Measurements from ENCODE around the gene NCSTN.

NCSTN gene

GRCh38 chr1:160342953-160343869 is at the start of gene NCSTN, which contains the start of gene COPA:
TSS of gene NCSTN (plus strand) at chr1:160343383. CDS start at chr1:160343397, 14 bp downstream.
TSS of gene COPA (minus strand) at chr1:160343250. CDS start at chr1:160343170, 80 bp downstream.
- DNase-seq = peak; percentile 96
- in situ Hi-C loops (cut with MboI; ENCODE audit: low pct_unique_long_range_greater_than_20kb, low sequenced_read_pairs) = no loop called here

- in situ Hi-C loops (cut with MboI; ENCODE audit: low pct_unique_long_range_greater_than_20kb, low sequenced_read_pairs) = no loop called here
Observed at GRCh38 chr1:160296036-160296435, 47.1 kb upstream of the NCSTN start.

GRCh38 chr1:160300173-160300572 is 43.0 kb upstream of the NCSTN start:
- no peak for DNase-seq
- in situ Hi-C loops (cut with MboI; ENCODE audit: low pct_unique_long_range_greater_than_20kb, low sequenced_read_pairs) = no loop called here

More at GRCh38 chr1:160296036-160296435, 47.1 kb upstream of the NCSTN start:
- no peak for DNase-seq

- no peak for DNase-seq
- in situ Hi-C loops (cut with MboI; ENCODE audit: low pct_unique_long_range_greater_than_20kb, low sequenced_read_pairs) = no loop called here
Observed at GRCh38 chr1:160307118-160307791, 35.9 kb upstream of the NCSTN start.

- in situ Hi-C loops (cut with MboI; ENCODE audit: low pct_unique_long_range_greater_than_20kb, low sequenced_read_pairs) = no loop called here
- DNase-seq = no peak
Observed at GRCh38 chr1:160308451-160309184, 34.6 kb upstream of the NCSTN start.

- in situ Hi-C loops (cut with MboI; ENCODE audit: low pct_unique_long_range_greater_than_20kb, low sequenced_read_pairs) = no loop called here
- DNase-seq = no peak
Observed at GRCh38 chr1:160309185-160309557, 34.0 kb upstream of the NCSTN start.

- no peak for DNase-seq
Observed at GRCh38 chr1:160309571-160309970, 33.6 kb upstream of the NCSTN start.

GRCh38 chr1:160315359-160315758 is 27.8 kb upstream of the NCSTN start:
- in situ Hi-C loops (cut with MboI; ENCODE audit: low pct_unique_long_range_greater_than_20kb, low sequenced_read_pairs) = no loop called here
- no peak for DNase-seq

More at GRCh38 chr1:160309571-160309970, 33.6 kb upstream of the NCSTN start:
- in situ Hi-C loops (cut with MboI; ENCODE audit: low pct_unique_long_range_greater_than_20kb, low sequenced_read_pairs) = no loop called here

GRCh38 chr1:160322831-160323230 is 20.4 kb upstream of the NCSTN start:
- in situ Hi-C loops (cut with MboI; ENCODE audit: low pct_unique_long_range_greater_than_20kb, low sequenced_read_pairs) = no loop called here
- no peak for DNase-seq

GRCh38 chr1:160325252-160325651 is 17.9 kb upstream of the NCSTN start:
- in situ Hi-C loops (cut with MboI; ENCODE audit: low pct_unique_long_range_greater_than_20kb, low sequenced_read_pairs) = no loop called here
- no peak for DNase-seq

- in situ Hi-C loops (cut with MboI; ENCODE audit: low pct_unique_long_range_greater_than_20kb, low sequenced_read_pairs) = no loop called here
Observed at GRCh38 chr1:160326418-160326817, 16.8 kb upstream of the NCSTN start.

GRCh38 chr1:160328184-160328583 is 15.0 kb upstream of the NCSTN start:
- in situ Hi-C loops (cut with MboI; ENCODE audit: low pct_unique_long_range_greater_than_20kb, low sequenced_read_pairs) = no loop called here
- no peak for DNase-seq

More at GRCh38 chr1:160326418-160326817, 16.8 kb upstream of the NCSTN start:
- no peak for DNase-seq

GRCh38 chr1:160330119-160330518 is 13.1 kb upstream of the NCSTN start:
- in situ Hi-C loops (cut with MboI; ENCODE audit: low pct_unique_long_range_greater_than_20kb, low sequenced_read_pairs) = no loop called here
- DNase-seq = no peak

- DNase-seq = no peak
- in situ Hi-C loops (cut with MboI; ENCODE audit: low pct_unique_long_range_greater_than_20kb, low sequenced_read_pairs) = no loop called here
Observed at GRCh38 chr1:160332516-160332915, 10.7 kb upstream of the NCSTN start.

GRCh38 chr1:160338580-160338979 is 4.6 kb upstream of the NCSTN start:
- in situ Hi-C loops (cut with MboI; ENCODE audit: low pct_unique_long_range_greater_than_20kb, low sequenced_read_pairs) = no loop called here
- no peak for DNase-seq

GRCh38 chr1:160340146-160340545 is 3.0 kb upstream of the NCSTN start:
- in situ Hi-C loops (cut with MboI; ENCODE audit: low pct_unique_long_range_greater_than_20kb, low sequenced_read_pairs) = no loop called here
- DNase-seq = no peak

GRCh38 chr1:160340866-160341265 is 2.3 kb upstream of the NCSTN start:
- DNase-seq = no peak
- in situ Hi-C loops (cut with MboI; ENCODE audit: low pct_unique_long_range_greater_than_20kb, low sequenced_read_pairs) = no loop called here

- DNase-seq = no peak
- in situ Hi-C loops (cut with MboI; ENCODE audit: low pct_unique_long_range_greater_than_20kb, low sequenced_read_pairs) = no loop called here
Observed at GRCh38 chr1:160342526-160342925, 657 bp upstream of the NCSTN start.

- in situ Hi-C loops (cut with MboI; ENCODE audit: low pct_unique_long_range_greater_than_20kb, low sequenced_read_pairs) = no loop called here
- no peak for DNase-seq
Observed at GRCh38 chr1:160344241-160344640, 1.1 kb downstream of the NCSTN start.

GRCh38 chr1:160344936-160345335 is 1.8 kb downstream of the NCSTN start:
- in situ Hi-C loops (cut with MboI; ENCODE audit: low pct_unique_long_range_greater_than_20kb, low sequenced_read_pairs) = no loop called here
- no peak for DNase-seq

All from KBM-7 (cell line).